Measurements from ENCODE around the gene SIK2.
A peak's percentile ranks its signal among the peaks of the same experiment; 100 is the strongest.

The SIK2 gene

DNA sequence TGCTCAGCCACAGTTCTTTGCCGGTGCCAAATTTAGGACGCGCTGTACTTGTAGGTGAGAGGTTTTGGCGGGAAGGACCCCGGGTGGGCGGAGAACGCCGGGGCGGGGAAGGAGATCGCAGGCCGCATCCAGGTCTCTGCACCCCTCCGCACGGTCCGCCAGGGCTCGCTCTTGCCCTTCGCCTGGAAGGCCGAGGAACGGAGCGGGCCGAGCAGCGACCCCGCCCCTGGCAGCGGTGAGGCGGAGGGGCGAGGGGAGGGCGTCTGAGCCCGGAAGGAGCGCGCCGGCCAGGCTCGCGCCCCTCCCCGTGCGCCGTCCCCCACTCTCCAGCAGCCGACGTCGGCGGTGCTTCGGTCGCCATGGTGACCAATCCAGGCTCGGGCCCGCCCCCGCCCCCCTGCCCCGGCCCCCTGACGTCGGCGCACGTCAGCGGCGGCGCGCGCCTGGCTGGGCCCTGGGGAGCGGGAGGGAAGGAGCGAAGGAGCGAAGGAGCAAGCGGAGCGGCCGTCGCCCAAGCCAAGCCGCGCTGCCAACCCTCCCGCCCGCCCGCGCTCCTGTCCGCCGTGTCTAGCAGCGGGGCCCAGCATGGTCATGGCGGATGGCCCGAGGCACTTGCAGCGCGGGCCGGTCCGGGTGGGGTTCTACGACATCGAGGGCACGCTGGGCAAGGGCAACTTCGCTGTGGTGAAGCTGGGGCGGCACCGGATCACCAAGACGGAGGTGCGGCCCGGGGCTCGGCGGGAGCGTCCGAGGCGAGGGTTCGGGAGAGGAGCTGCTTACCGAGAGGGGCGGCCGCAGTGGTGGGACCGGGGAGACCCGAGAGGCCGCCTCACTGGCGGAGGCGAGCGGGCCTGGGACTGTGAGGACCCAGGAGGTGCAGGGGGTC, at the start of gene SIK2:
Gene SIK2 (plus strand): TSS at position 471 of the 886 bp plus-strand sequence. CDS start 115 bp downstream, at position 586.
- DNase-seq (ENCODE audit: low spot score in 2 of 2) (peak; percentile 81 to 83), ATAC-seq (ENCODE audit: low read depth) (peak; percentile 81)
- H3K27me3 Mint-ChIP-seq, result no peaks in the 10 kb centered on the region
- H3K36me3 Mint-ChIP-seq, result peaks cover 1% of the 10 kb centered on the region
- H3K27ac Mint-ChIP-seq, result peak within 1 kb of the TSS; percentile 97
- H3K9me3 Mint-ChIP-seq, result no peaks in the 10 kb centered on the region
- H3K4me3 Mint-ChIP-seq, result peak within 1 kb of the TSS; percentile 95
- peaks cover 18% of the 10 kb centered on the region for H3K4me1 Mint-ChIP-seq

DNA sequence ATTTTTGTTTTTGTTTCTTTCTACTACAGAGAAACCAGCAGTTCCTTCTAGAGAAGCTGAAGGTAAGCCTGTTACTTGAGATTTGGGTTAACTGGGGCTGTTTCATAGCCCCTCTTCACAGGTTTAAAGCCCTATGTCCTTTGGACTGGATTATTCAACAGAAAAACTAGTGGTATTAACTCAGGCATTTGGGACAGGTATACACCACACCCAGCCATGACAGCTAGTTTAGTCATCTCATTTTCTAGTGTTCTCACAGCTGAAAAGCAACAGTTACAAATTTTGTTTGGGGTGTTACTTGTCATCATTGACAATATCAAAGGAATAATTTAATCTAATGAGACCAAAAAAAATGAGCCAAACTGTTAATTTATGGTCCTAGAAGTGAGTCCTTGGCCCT, 47.7 kb upstream of the SIK2 start:
- H3K4me1 Mint-ChIP-seq, result peaks cover 5% of the 10 kb centered on the region
- DNase-seq (ENCODE audit: low spot score in 2 of 2) (no peak), ATAC-seq (ENCODE audit: low read depth) (no peak)
- H3K9me3 Mint-ChIP-seq, result peaks cover 3% of the 10 kb centered on the region
- H3K27me3 Mint-ChIP-seq, result peaks cover 9% of the 10 kb centered on the region
- H3K27ac Mint-ChIP-seq, result no peak overlapping the region
- peaks cover 2% of the 10 kb centered on the region for H3K36me3 Mint-ChIP-seq
- no peak overlapping the region for H3K4me3 Mint-ChIP-seq

DNA sequence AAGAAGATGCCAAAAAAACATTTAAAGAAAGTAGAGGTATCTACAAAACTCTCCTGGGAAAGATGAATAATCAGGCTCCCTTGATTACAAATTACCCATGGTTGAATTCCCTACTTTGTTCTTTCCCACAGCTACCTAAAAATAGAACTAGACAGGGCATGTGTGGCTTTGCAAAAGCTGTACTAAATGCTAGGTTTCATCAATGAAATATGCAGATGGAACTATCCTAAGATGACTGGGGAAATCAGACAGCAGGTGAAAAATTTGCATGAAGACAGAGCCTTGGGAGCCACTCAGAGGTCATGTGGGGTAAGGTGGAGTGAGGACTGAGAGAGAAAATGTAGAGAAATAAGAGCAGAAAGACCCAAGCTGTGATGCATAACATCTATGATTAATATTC, 47.0 kb upstream of the SIK2 start:
- no peaks in the 10 kb centered on the region for H3K4me1 Mint-ChIP-seq
- H3K36me3 Mint-ChIP-seq, result peaks cover 2% of the 10 kb centered on the region
- no peak overlapping the region for H3K27ac Mint-ChIP-seq
- no peak for ATAC-seq (ENCODE audit: low read depth)
- peaks cover 3% of the 10 kb centered on the region for H3K9me3 Mint-ChIP-seq
- H3K4me3 Mint-ChIP-seq, result no peak overlapping the region
- no peak for DNase-seq (ENCODE audit: low spot score in 2 of 2)
- peaks cover 9% of the 10 kb centered on the region for H3K27me3 Mint-ChIP-seq

DNA sequence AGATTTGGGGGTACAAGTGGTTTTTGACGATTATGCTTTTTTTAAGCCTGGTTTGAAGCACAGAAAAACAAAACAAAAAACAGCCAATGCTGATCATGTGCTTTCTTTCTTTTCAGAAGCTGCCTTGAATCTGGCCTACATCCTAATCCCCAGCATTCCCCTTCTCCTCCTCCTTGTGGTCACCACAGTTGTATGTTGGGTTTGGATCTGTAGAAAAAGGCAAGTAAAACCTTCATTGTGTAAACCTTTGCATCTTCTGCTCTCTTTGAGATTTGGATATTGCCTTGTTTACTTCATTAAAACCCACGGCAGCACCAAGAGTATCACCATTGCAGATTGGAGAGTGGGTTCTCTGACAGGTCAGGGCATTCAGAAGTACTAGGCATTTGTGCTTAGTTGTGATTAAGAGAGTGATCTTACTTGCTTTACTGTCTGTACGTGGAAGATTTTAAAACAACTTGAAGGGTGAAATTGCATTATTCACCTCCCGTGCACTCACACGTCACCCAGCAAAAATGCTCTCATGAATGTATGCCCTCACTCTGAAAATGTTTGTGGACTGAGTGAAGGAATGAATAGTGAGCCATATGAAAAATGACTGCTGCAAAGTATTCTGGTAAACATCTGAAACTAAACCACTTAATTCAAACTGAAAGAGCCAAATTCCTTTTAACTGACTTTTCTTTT, 44.7 kb upstream of the SIK2 start:
- DNase-seq (ENCODE audit: low spot score in 2 of 2) (no peak), ATAC-seq (ENCODE audit: low read depth) (no peak)
- Mint-ChIP-seq H3K4me1 (no peaks in the 10 kb centered on the region), H3K27ac (no peak overlapping the region), H3K27me3 (peaks cover 3% of the 10 kb centered on the region), H3K9me3 (peaks cover 3% of the 10 kb centered on the region), H3K36me3 (peaks cover 2% of the 10 kb centered on the region), H3K4me3 (no peak overlapping the region)

DNA sequence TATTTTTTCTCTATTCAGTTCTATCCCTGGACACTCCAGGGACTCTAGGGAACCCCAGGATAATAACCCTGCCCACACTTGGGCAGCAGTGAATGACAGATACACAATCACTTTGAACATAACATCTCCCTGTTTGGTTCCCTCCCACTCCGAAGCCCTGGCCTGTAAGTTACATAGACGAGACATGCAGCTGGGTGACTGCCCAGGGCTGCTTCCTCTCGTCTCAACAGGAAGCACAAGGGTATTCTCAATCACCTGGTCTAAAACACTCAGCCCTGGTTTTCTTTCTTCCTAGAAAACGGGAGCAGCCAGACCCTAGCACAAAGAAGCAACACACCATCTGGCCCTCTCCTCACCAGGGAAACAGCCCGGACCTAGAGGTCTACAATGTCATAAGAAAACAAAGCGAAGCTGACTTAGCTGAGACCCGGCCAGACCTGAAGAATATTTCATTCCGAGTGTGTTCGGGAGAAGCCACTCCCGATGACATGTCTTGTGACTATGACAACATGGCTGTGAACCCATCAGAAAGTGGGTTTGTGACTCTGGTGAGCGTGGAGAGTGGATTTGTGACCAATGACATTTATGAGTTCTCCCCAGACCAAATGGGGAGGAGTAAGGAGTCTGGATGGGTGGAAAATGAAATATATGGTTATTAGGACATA, 42.3 kb upstream of the SIK2 start:
- Mint-ChIP-seq H3K27me3 (peaks cover 3% of the 10 kb centered on the region), H3K27ac (no peak overlapping the region), H3K4me3 (no peak overlapping the region), H3K4me1 (no peaks in the 10 kb centered on the region), H3K36me3 (peaks cover 2% of the 10 kb centered on the region), H3K9me3 (peaks cover 3% of the 10 kb centered on the region)
- no peak for ATAC-seq (ENCODE audit: low read depth)
- DNase-seq (ENCODE audit: low spot score in 2 of 2), result no peak

DNA sequence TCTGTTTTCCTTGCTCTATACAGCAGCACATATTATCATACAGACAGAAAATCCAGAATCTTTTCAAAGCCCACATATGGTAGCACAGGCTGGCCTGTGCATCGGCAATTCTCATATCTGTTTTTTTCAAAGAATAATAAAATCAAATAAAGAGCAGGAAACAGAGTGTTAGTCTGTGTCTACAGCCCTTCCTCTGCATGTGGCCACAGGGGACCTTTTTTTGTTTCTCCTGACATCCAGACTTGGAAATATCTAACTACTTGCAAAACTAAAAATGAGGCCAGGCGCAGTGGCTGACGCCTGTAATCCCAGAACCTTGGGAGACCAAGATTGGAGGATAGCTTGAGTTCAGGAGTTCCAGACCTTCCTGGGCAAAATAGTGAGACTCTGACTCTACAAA, 41.4 kb upstream of the SIK2 start:
- ATAC-seq (ENCODE audit: low read depth), result no peak
- Mint-ChIP-seq H3K27ac (no peak overlapping the region), H3K27me3 (peaks cover 1% of the 10 kb centered on the region), H3K9me3 (no peaks in the 10 kb centered on the region), H3K4me1 (no peaks in the 10 kb centered on the region), H3K36me3 (no peaks in the 10 kb centered on the region), H3K4me3 (no peak overlapping the region)
- no peak for DNase-seq (ENCODE audit: low spot score in 2 of 2)

DNA sequence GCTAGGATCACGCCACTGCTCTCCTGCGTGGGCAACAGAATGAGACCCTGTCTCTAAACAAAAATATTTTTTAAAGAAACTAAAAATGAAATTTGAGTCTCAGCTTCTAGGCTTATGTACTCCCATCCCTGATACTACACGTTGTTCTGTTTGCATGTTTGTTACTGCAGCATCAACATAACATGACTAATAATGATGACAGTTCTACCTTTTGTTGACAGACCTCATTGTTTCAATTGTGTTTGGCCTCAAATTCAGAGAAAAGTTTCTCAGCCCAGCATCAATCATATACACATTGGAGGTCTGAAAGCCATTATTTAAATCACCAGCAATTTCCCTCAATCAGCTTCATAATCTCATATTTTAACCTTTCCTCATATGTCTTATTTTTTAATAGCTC, 40.9 kb upstream of the SIK2 start:
- Mint-ChIP-seq H3K36me3 (no peaks in the 10 kb centered on the region), H3K27me3 (peaks cover 1% of the 10 kb centered on the region), H3K4me3 (no peak overlapping the region), H3K4me1 (no peaks in the 10 kb centered on the region), H3K27ac (no peak overlapping the region), H3K9me3 (no peaks in the 10 kb centered on the region)
- DNase-seq (ENCODE audit: low spot score in 2 of 2), result no peak
- no peak for ATAC-seq (ENCODE audit: low read depth)

DNA sequence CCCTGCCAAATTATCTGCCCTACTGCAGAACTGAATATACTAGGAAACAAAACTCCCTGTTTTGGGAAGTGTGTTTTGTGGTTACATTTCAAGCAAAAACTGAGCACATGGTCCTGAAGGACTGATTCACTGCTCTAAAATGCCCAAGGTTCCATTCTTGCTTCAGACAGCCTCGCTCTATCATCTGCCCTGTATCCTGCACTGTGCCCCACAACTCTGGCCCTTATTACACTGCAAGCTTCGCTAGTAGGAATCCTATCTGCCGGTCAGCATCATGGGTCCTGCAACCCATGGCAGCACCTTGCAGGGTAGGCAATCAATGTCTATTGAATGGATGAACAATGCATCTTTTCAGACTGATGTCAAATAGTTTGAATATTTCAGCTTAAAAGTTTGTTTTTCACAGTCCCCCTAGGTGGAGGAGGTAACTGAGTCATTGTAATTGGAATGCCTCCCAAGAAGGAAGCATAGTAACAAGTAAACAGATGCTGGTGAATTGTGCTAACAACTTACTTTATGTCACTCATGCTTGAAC, 40.4 kb upstream of the SIK2 start:
- Mint-ChIP-seq H3K27ac (no peak overlapping the region), H3K9me3 (no peaks in the 10 kb centered on the region), H3K4me1 (no peaks in the 10 kb centered on the region), H3K27me3 (peaks cover 1% of the 10 kb centered on the region), H3K4me3 (no peak overlapping the region), H3K36me3 (no peaks in the 10 kb centered on the region)
- no peak for ATAC-seq (ENCODE audit: low read depth)
- DNase-seq (ENCODE audit: low spot score in 2 of 2), result no peak

DNA sequence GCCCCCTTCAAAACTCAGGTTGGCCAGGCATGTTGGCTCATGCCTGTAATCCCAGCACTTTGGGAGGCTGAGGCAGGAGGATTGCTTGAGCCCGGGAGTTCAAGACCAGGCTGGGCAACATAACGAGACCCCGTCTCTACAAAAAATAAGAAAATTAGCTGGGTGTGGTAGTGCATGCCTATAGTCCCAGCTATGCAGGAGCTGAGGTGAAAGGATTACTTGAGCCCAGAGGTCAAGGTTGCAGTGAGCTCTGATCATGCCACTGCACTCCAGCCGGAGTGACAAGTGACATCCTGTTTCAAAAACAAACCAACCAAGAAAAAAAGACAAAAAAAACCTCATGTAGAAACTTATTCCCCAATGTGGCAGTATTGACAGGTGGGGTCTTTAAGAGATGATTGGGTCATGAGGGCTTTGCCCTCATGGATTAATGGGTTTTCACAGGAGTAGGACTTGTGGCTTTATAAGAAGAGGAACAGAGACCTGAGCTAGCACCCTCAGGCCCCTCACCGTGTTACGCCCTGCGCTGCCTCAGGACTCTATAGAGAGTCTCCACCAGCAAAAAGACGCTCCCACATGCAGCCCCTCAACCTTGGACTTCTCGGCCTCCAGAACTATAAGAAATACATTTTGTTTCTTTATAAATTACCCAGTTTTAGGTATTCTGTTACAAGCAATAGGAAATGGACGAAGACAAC, 39.4 kb upstream of the SIK2 start:
- Mint-ChIP-seq H3K36me3 (no peaks in the 10 kb centered on the region), H3K27ac (no peak overlapping the region), H3K9me3 (no peaks in the 10 kb centered on the region), H3K27me3 (peaks cover 1% of the 10 kb centered on the region), H3K4me1 (no peaks in the 10 kb centered on the region), H3K4me3 (no peak overlapping the region)
- DNase-seq (ENCODE audit: low spot score in 2 of 2) (no peak), ATAC-seq (ENCODE audit: low read depth) (no peak)

DNA sequence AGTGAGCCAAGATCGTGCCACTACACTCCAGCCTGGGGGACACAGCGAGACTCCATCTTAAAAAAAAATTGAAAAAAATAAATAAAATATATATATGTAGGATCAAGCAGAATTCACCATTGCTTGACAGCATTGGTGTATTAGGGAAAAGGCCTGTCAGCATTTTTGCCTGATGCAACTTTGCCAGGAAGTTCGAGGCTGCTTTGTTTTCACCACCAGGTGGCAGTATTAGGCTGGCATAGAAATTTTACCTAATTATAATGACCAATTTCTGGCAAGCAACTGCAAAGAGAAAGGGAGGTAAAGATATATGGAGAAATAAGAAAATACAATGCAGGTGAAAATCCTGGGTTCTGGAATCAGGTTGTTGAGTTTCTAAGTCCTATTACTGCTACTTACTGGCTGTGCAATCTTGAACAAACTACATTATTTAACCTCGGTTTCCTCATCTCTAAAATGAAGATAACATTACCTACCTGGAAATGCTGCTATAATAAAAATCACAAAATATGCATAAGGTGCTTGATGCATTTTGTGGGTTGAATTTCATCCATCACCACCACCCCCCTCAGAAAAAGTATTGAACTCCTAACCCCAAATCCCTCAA, 37.0 kb upstream of the SIK2 start:
- Mint-ChIP-seq H3K27ac (no peak overlapping the region), H3K4me1 (no peaks in the 10 kb centered on the region), H3K27me3 (peaks cover 1% of the 10 kb centered on the region), H3K9me3 (no peaks in the 10 kb centered on the region), H3K36me3 (no peaks in the 10 kb centered on the region), H3K4me3 (no peak overlapping the region)
- peak; percentile 64 to 69 for DNase-seq (ENCODE audit: low spot score in 2 of 2)
- ATAC-seq (ENCODE audit: low read depth), result peak; percentile 46

DNA sequence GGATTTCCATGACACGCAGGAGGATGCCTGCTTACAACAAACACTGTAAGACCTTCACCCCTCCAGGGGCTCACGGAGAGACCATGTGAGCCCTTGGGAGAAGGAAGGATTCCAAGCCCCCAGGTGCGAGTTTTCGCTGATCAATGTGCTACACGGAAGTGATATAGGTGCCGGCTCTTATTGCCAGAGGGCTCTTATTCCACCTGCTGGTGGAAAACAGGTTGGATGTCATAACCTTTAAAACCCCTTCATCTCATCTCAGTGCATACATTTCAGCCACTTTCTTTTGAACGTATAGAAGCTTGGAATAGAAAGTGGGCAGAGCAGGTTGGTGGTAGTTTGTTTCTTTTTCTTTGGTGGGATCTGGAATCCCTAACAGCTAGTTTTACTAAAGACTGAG, 35.9 kb upstream of the SIK2 start:
- H3K27me3 Mint-ChIP-seq, result peaks cover 3% of the 10 kb centered on the region
- no peak overlapping the region for H3K27ac Mint-ChIP-seq
- no peak overlapping the region for H3K4me3 Mint-ChIP-seq
- no peaks in the 10 kb centered on the region for H3K36me3 Mint-ChIP-seq
- DNase-seq (ENCODE audit: low spot score in 2 of 2) (no peak), ATAC-seq (ENCODE audit: low read depth) (no peak)
- H3K9me3 Mint-ChIP-seq, result no peaks in the 10 kb centered on the region
- H3K4me1 Mint-ChIP-seq, result no peaks in the 10 kb centered on the region

DNA sequence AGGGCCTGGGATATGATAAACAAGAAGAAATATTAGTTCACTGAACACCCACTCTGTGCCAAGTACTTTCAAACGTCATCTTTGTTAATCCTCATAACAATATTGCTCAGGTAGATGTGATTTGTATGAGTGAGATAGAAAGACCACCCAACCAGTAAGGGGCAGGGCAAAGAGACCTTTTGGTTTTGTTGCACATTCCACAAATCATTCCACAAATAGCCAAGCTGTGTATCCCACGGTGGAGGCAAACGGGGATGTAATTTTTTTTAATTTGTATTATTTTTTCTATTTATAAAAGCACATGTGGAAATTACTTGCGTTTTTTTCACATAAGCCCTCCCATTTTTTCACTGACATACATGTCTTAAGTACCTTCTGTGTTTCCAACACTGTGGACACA, 32.8 kb upstream of the SIK2 start:
- H3K27ac Mint-ChIP-seq, result no peak overlapping the region

DNA sequence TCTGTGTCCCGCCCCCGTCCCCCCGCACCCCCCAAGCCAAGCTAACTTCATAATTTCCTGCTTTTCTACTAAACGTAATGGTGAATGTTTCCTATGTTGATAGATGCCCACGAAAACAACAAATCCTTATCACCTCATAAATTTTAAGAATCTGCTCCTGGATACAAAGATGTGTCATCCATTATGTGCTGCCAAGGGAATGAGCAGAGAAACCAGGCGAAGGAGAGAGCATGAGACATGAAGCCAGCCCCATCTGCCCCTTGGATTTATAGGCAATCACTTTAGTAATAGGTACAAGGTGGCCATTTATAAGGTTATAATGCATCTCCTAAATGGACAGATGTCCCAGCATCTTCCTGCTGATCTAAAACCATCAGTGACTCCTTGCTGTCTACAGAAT, 31.5 kb upstream of the SIK2 start:
- no peaks in the 10 kb centered on the region for H3K36me3 Mint-ChIP-seq
- no peak overlapping the region for H3K27ac Mint-ChIP-seq
- no peaks in the 10 kb centered on the region for H3K4me1 Mint-ChIP-seq
- no peaks in the 10 kb centered on the region for H3K9me3 Mint-ChIP-seq
- no peak for DNase-seq (ENCODE audit: low spot score in 2 of 2)
- no peak overlapping the region for H3K4me3 Mint-ChIP-seq
- peaks cover 5% of the 10 kb centered on the region for H3K27me3 Mint-ChIP-seq
- ATAC-seq (ENCODE audit: low read depth), result no peak

More for the DNA sequence above, 32.8 kb upstream of the SIK2 start:
- no peak for ATAC-seq (ENCODE audit: low read depth)
- peaks cover 6% of the 10 kb centered on the region for H3K27me3 Mint-ChIP-seq
- H3K36me3 Mint-ChIP-seq, result no peaks in the 10 kb centered on the region
- DNase-seq (ENCODE audit: low spot score in 2 of 2), result no peak
- no peaks in the 10 kb centered on the region for H3K4me1 Mint-ChIP-seq
- no peaks in the 10 kb centered on the region for H3K9me3 Mint-ChIP-seq
- no peak overlapping the region for H3K4me3 Mint-ChIP-seq

All from memory B cell (primary cell).